ENCODE results near the gene TRPV5. TPM values are rescaled to one million over a fixed set of nuclear protein-coding genes. Genes with fewer than 3 reads are reported as not detected.

The TRPV5 gene
- total RNA-seq, 4 donors from 2014 or later: not detected

DNA sequence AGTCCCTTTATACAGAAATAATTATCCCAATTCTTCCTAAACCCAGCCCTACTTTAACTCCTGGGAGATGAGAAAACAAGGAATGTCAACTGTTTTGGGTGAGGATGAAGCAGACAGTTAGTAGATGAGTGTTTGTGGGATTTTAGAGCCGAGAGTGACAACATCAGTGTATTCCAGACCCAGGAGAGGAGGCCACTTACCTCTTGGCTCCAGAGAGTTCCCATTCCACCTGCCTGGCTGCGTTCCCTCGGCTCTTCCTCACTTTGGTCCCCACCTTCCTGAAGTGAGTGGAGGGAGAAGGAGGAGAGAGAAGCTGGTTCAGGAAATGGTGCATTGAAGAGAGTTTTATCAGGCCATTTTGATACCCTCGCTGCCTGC lies 28.0 kb upstream of the TRPV5 start:
- no peak for DNase-seq
- no peak for TF ChIP-seq EP300 (IDR thresholded peaks at IDR 0.05; ENCODE audit: low read depth)
- TF ChIP-seq POLR2A (IDR thresholded peaks at IDR 0.05): no peak
- TF ChIP-seq, protein P1, sequence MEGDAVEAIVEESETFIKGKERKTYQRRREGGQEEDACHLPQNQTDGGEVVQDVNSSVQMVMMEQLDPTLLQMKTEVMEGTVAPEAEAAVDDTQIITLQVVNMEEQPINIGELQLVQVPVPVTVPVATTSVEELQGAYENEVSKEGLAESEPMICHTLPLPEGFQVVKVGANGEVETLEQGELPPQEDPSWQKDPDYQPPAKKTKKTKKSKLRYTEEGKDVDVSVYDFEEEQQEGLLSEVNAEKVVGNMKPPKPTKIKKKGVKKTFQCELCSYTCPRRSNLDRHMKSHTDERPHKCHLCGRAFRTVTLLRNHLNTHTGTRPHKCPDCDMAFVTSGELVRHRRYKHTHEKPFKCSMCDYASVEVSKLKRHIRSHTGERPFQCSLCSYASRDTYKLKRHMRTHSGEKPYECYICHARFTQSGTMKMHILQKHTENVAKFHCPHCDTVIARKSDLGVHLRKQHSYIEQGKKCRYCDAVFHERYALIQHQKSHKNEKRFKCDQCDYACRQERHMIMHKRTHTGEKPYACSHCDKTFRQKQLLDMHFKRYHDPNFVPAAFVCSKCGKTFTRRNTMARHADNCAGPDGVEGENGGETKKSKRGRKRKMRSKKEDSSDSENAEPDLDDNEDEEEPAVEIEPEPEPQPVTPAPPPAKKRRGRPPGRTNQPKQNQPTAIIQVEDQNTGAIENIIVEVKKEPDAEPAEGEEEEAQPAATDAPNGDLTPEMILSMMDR (IDR thresholded peaks at IDR 0.05): no peak
- no peak for TF ChIP-seq POLR2AphosphoS5 (IDR thresholded peaks at IDR 0.05)
- no peaks in the 10 kb centered on the region for H3K9me3 ChIP-seq
- 78 to 82% methylated on average over 4 of the region's 4 CpGs for WGBS, 2 donors (ENCODE audit: low coverage in 1 of 2)
- intact Hi-C loops (cut with DNase I; ENCODE audit: low total_unique reads): no loop called here
- no peak overlapping the region for H3K27ac ChIP-seq
- H3K36me3 ChIP-seq: no peaks in the 10 kb centered on the region
- no peaks in the 10 kb centered on the region for H3K4me1 ChIP-seq
- in situ Hi-C loops (cut with MboI; ENCODE audit: low pct_ligation_motif_present in 1 of 4, low pct_unique_long_range_greater_than_20kb in 1 of 4, low sequenced_read_pairs in 3 of 4): no loop called here
- peaks cover 8% of the 10 kb centered on the region for H3K27me3 ChIP-seq
- no peak overlapping the region for H3K4me3 ChIP-seq

DNA sequence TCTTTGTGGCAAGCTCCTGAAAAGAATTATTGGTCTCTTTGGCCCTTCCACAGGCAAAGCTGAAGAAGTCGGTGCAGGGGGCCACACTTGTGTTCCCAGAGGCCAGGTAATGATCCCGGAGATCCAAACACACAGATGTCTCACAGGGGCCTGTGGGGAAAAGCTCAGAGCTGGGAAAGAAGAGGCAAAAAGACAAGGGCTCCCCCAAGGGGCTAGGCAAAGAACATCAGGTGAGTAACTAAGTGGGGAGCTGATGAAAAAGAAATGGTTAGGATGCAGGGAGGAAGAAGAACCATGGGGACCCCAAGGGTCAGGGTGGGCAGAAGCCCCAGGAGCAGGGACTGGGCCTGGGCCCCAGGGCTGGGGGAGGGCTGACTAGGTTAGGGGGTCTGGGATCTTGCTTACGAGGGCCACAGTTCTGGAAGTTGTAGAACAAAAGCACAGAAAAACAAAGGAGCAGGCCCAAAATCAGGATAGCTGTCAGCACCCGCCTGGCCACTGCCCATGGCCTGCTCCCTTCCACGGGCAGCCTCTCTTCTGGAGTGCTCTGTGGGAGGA lies 27.5 kb upstream of the TRPV5 start:
- in situ Hi-C loops (cut with MboI; ENCODE audit: low pct_ligation_motif_present in 1 of 4, low pct_unique_long_range_greater_than_20kb in 1 of 4, low sequenced_read_pairs in 3 of 4): no loop called here
- H3K9me3 ChIP-seq: no peaks in the 10 kb centered on the region
- no peak for DNase-seq
- H3K4me3 ChIP-seq: no peak overlapping the region
- intact Hi-C loops (cut with DNase I; ENCODE audit: low total_unique reads): no loop called here
- no peaks in the 10 kb centered on the region for H3K36me3 ChIP-seq
- H3K27ac ChIP-seq: no peak overlapping the region
- 80 to 100% methylated on average over 2 to 5 of the region's 5 CpGs for WGBS, 2 donors (ENCODE audit: low coverage in 1 of 2)
- H3K4me1 ChIP-seq: no peaks in the 10 kb centered on the region
- TF ChIP-seq, protein P1 (IDR thresholded peaks at IDR 0.05): no peak
- TF ChIP-seq POLR2A (IDR thresholded peaks at IDR 0.05): no peak
- TF ChIP-seq EP300 (IDR thresholded peaks at IDR 0.05; ENCODE audit: low read depth): no peak
- TF ChIP-seq POLR2AphosphoS5 (IDR thresholded peaks at IDR 0.05): no peak
- peaks cover 8% of the 10 kb centered on the region for H3K27me3 ChIP-seq

DNA sequence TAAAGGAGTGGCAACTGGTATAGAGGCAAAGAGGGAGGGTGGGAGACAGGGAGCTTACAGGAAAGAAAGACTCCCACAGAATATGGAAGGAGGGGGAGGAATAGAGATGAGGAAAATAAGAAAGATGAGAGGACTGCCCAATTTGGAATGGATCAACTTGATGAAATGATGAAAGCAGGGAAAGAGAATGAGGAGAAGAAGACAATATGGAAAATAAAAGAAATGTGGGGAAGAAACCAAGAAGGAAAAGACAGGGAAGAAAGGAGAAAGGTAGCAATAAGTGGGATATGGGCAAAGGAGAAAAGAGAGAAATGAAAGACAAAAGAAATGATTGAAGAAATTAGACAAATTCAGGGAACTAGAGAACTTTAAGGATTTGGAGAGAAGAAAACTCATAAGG lies 25.7 kb upstream of the TRPV5 start:
- no peak overlapping the region for H3K27ac ChIP-seq
- H3K27me3 ChIP-seq: peaks cover 6% of the 10 kb centered on the region
- intact Hi-C loops (cut with DNase I; ENCODE audit: low total_unique reads): no loop called here
- no peaks in the 10 kb centered on the region for H3K4me1 ChIP-seq
- no peaks in the 10 kb centered on the region for H3K9me3 ChIP-seq
- no peak for DNase-seq
- in situ Hi-C loops (cut with MboI; ENCODE audit: low pct_ligation_motif_present in 1 of 4, low pct_unique_long_range_greater_than_20kb in 1 of 4, low sequenced_read_pairs in 3 of 4): no loop called here
- no peak overlapping the region for H3K4me3 ChIP-seq
- TF ChIP-seq POLR2A (IDR thresholded peaks at IDR 0.05) (no peak), EP300 (IDR thresholded peaks at IDR 0.05; ENCODE audit: low read depth) (no peak), POLR2AphosphoS5 (IDR thresholded peaks at IDR 0.05) (no peak)
- TF ChIP-seq, protein P1 (IDR thresholded peaks at IDR 0.05): no peak
- H3K36me3 ChIP-seq: no peaks in the 10 kb centered on the region

GRCh38 chr7:142957723-142958122 lies 24.2 kb upstream of the TRPV5 start:
- Histone ChIP-seq H3K36me3 (no peaks in the 10 kb centered on the region), H3K27me3 (no peaks in the 10 kb centered on the region), H3K9me3 (no peaks in the 10 kb centered on the region), H3K4me1 (no peaks in the 10 kb centered on the region), H3K27ac (no peak overlapping the region), H3K4me3 (no peak overlapping the region)
- in situ Hi-C loops (cut with MboI; ENCODE audit: low pct_ligation_motif_present in 1 of 4, low pct_unique_long_range_greater_than_20kb in 1 of 4, low sequenced_read_pairs in 3 of 4) (no loop called here), intact Hi-C loops (cut with DNase I; ENCODE audit: low total_unique reads) (no loop called here)
- 79 to 87% methylated on average over 4 to 8 of the region's 8 CpGs for WGBS, 2 donors (ENCODE audit: low coverage in 1 of 2)
- TF ChIP-seq POLR2A (IDR thresholded peaks at IDR 0.05) (no peak), EP300 (IDR thresholded peaks at IDR 0.05; ENCODE audit: low read depth) (no peak), POLR2AphosphoS5 (IDR thresholded peaks at IDR 0.05) (no peak)
- TF ChIP-seq, protein P1 (IDR thresholded peaks at IDR 0.05): no peak
- no peak for DNase-seq

Measured in transverse colon (tissue), 4 donors.